B cell (primary cell): ENCODE results near the gene ACTN2.

Source experiments
- CTCF ChIP-seq: fragments of 200-600 bp; IDR thresholded peaks from one replicate; pipeline ENCODE4 v1.8.0; 2022; ENCODE audit warnings: antibody characterized with exemption, mild to moderate bottlenecking
- EZH2 ChIP-seq: IDR thresholded peaks from 2 replicates; pipeline ENCODE4 v1.6.1; 2012; ENCODE audit warnings: borderline replicate concordance, low read depth, mild to moderate bottlenecking, moderate library complexity, low read length; ENCODE audit not compliant: insufficient read depth, poor library complexity, severe bottlenecking

GRCh38 chr1:236702791-236703394 lies 16.6 kb downstream of the ACTN2 start:
- TF ChIP-seq CTCF (no peak), EZH2 (no peak)
